Measurements from ENCODE around the gene MYLK3.
A peak's percentile ranks its signal among the peaks of the same experiment; 100 is the strongest.

The MYLK3 gene

DNA sequence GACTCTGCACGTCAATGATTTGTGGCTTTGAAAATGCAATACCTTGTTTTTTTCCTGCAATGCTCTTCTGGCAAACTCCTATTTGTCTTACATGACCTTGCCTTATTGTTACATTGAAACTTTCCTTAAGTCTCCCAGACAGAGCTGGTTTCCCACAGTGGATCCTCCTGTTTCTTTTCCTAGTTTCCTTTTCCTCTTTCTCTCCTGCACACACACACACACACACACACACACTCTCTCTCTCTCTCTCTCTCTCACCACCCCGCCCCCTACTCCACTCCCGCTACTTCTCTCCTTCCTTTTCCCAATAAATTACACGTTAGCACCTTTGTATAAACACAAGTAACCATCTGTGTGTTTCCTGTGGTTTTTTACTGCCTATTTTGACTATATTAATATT lies 56.4 kb downstream of the MYLK3 start:
- TF ChIP-seq, protein P1, sequence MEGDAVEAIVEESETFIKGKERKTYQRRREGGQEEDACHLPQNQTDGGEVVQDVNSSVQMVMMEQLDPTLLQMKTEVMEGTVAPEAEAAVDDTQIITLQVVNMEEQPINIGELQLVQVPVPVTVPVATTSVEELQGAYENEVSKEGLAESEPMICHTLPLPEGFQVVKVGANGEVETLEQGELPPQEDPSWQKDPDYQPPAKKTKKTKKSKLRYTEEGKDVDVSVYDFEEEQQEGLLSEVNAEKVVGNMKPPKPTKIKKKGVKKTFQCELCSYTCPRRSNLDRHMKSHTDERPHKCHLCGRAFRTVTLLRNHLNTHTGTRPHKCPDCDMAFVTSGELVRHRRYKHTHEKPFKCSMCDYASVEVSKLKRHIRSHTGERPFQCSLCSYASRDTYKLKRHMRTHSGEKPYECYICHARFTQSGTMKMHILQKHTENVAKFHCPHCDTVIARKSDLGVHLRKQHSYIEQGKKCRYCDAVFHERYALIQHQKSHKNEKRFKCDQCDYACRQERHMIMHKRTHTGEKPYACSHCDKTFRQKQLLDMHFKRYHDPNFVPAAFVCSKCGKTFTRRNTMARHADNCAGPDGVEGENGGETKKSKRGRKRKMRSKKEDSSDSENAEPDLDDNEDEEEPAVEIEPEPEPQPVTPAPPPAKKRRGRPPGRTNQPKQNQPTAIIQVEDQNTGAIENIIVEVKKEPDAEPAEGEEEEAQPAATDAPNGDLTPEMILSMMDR (IDR thresholded peaks at IDR 0.05; ENCODE audit: low read depth, low read length): no peak
- DNase-seq (ENCODE audit: extremely low read depth, low read depth): no peak

DNA sequence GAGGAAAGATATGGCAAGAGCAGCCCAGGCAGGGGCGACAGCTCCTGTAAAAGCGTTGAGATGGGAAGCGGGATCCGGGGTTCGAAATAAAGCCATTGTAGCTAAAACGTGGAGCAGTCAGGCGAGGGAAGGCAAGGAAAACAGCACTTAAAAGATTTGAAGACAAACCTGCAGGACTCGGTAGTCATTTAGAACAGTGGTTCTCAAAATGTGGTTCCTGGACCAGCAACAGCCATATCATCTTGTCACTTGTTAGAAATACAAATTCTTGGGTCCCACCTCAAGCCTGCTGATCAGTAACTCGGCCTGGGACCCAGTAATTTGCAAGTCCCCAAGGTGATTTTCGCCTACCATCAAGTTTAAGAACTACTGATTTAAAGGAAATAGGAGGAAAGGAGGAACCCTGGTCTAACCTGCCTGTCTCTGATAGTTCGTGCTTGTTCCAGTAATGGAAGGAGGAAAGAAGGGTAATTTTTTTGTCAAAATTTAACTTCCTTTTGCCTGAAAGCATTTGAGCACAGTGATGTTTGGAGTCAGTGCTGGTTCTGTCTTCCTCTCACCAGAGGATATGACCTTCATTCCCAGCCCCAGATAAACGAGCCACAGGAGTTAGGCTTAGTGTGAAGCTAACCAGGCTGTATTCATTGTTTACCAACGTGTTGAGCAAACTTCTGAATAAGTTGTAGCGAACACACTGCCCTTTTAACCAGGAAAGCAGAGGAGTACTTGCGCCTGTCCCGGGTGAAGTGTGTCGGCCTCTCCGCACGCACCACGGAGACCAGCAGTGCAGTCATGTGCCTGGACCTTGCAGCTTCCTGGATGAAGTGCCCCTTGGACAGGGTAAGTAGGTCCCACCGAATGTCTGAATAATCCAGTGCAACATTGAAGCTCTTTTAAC lies 57.6 kb downstream of the MYLK3 start:
- no peak for DNase-seq (ENCODE audit: extremely low read depth, low read depth)
- TF ChIP-seq, protein P1 (IDR thresholded peaks at IDR 0.05; ENCODE audit: low read depth, low read length): no peak

DNA sequence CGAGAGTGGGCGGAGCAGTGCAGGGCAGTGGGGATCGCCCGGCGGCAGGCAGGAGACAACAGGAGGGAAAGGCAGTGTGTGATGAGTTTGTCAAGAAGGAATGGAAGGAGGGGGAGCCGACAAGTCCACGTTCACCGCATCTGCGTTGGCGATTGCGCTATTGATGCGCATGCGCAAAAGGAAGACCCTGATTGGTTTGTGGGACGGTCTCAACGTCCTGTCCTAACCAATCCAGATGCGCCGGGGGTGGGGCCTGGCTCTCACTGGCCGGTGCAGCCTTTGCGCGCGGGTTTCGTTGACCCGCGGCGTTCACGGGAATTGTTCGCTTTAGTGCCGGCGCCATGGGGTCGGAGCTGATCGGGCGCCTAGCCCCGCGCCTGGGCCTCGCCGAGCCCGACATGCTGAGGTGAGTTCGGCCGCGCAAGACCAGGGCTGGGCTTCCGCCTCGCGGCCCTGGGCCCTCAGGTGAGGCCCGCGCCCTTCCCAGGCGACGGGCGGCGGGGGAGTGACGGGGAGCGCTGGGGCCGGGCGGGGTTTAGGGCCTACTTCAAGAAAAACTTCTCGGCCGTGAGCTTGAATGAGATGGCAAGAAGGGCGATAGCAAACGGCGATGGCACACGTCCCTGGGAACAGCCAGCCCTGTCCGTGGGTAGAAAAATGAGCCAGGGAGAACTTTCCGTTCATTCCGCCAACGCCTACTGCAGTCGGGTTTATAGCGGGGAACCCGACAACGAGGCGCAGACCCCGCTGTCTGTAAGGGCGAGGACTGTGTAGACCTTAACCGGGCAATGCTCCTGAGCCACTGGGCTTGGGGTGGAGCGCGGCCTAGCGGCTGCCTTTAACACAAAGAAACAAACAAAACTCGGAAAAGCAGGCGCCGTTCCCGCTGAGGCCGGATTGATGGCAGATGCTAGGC lies 58.5 kb downstream of the MYLK3 start, which contains the start of gene ORC6:
ORC6 (plus strand) TSS at position 295 of the 916 bp plus-strand sequence; CDS start at position 342, 47 bp downstream.
- DNase-seq (ENCODE audit: extremely low read depth, low read depth): peak; percentile 87
- TF ChIP-seq, protein P1 (IDR thresholded peaks at IDR 0.05; ENCODE audit: low read depth, low read length): peak; percentile 66

DNA sequence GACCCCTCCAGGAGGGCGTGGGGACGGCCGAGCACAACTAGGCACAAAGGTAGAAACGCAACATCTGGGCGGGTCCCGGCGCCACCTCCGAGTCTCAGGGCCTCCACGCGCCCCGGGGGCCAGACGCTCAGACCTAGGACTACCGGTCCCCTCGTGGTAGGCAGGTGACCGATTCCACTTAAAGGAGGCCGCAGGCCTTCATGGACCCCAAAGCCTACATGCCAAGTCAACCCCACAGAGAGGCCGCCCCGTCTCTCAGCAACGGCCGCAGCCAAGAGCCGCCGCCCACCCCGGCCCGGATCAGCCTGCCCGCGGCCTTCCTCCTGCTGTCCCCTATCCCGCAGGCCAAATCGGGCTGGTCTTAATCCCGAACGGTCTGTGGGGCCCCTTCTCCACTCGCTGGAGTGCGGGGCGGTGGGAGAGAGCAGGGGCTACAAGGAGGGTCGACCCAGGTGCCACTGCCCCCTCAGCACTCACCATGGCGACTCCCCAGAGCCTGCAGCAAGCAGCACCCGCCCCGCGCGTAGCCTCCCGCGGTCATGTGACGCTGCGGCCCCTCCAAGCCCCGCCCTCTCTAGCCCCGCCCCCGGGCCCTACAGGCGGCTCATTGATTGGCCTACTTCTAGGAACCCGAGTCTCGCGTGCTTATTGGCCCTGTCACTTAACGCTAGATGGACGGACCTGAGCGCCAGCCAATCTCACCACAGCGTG lies 59.3 kb downstream of the MYLK3 start, which contains the start of gene VPS35:
VPS35 (minus strand) TSS at position 525 of the 711 bp plus-strand sequence; CDS start at position 480, 45 bp downstream.
- TF ChIP-seq, protein P1 (IDR thresholded peaks at IDR 0.05; ENCODE audit: low read depth, low read length): peak; percentile 18
- DNase-seq (ENCODE audit: extremely low read depth, low read depth): peak; percentile 97

DNA sequence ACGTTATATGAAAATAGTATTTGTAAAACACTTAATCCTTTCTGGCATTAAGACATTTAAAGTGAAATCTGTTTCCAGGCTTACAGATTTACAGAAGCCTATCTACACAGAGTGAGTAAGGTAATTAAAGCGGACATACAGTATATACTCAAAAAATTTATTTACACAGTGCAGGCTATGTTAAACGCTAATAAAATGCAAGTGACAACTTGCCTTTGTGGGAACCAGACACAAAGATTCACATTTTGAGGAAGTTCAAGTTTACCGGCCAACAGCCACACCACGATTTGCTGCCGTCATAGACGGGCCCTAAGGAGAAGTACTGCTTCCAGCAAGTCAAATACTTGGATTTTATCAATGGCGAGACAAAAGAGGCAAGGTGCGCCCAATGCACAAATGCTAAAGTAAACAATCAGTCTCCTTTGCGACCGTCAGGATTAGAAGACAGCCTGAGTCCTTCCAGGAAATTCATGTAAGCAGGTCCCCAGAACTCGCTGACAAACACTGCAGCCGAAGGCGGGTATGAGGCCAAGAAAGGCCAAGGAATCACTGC lies 60.0 kb downstream of the MYLK3 start:
- TF ChIP-seq, protein P1 (IDR thresholded peaks at IDR 0.05; ENCODE audit: low read depth, low read length): no peak
- no peak for DNase-seq (ENCODE audit: extremely low read depth, low read depth)

DNA sequence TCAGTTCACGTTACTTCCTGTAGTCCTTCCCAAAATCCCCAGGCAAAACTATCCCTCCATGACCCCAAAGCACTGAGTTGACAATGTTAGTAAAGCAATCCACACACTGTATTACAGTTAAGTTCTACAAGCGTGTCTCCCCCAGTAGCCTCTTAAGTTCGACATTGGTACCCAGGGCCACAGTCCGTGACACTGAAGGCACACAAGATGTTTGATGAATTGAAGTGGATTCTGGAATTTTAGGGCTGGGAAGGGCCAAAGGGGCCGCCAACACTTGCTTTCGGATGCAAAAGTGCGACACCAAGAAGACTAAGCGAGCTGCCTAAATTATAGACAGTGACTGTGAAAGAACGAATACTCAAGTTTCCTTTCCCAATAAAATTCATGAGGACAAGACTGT lies 60.7 kb downstream of the MYLK3 start:
- DNase-seq (ENCODE audit: extremely low read depth, low read depth): no peak
- TF ChIP-seq, protein P1 (IDR thresholded peaks at IDR 0.05; ENCODE audit: low read depth, low read length): no peak

Data from AG09319 (cell line).